Inferior parietal cortex (tissue), 1 donor: ENCODE data around the gene HSPA1L.
"Not testable (repeated sequence)": the region's sequence is repeated elsewhere in the genome, so short reads cannot be mapped to it uniquely, and the experiment has no call there.

Source experiments
- DNase-seq: peaks from one replicate; pipeline ENCODE4 v3.0.0-alpha.2; 2016; ENCODE audit errors: extremely low spot score

Gene HSPA1L

GRCh38 chr6:31815025-31815838, at the start of gene HSPA1L, which contains the start of gene HSPA1A:
HSPA1L (minus strand) TSS chr6:31815283; CDS start chr6:31811972, 3,311 bp downstream.
HSPA1A (plus strand) TSS chr6:31815543; CDS start chr6:31815757, 214 bp downstream.
- peak; percentile 99 for DNase-seq

- no peak for DNase-seq
Measured at GRCh38 chr6:31864818-31865204, 49.7 kb upstream of the HSPA1L start.

- not testable (repeated sequence) for DNase-seq
Measured at GRCh38 chr6:31864123-31864562, 49.1 kb upstream of the HSPA1L start.

- peak; percentile 100 for DNase-seq
Measured at GRCh38 chr6:31862344-31863235, 47.5 kb upstream of the HSPA1L start, which contains the start of gene NEU1. NEU1 (minus strand) TSS chr6:31862821; CDS start chr6:31862776, 45 bp downstream.

- no peak for DNase-seq
Measured at GRCh38 chr6:31861919-31862343, 46.8 kb upstream of the HSPA1L start.

- no peak for DNase-seq
Measured at GRCh38 chr6:31861150-31861549, 46.1 kb upstream of the HSPA1L start.

- no peak for DNase-seq
Measured at GRCh38 chr6:31860349-31860748, 45.3 kb upstream of the HSPA1L start.

GRCh38 chr6:31859923-31860322, 44.8 kb upstream of the HSPA1L start:
- DNase-seq: no peak

- DNase-seq: no peak
Measured at GRCh38 chr6:31858707-31859106, 43.6 kb upstream of the HSPA1L start.

- DNase-seq: not testable (repeated sequence)
Measured at GRCh38 chr6:31857774-31858173, 42.7 kb upstream of the HSPA1L start.

GRCh38 chr6:31851980-31852718, 37.1 kb upstream of the HSPA1L start:
- DNase-seq: not testable (repeated sequence)

GRCh38 chr6:31851485-31851832, 36.4 kb upstream of the HSPA1L start:
- no peak for DNase-seq

- no peak for DNase-seq
Measured at GRCh38 chr6:31850765-31851484, 35.8 kb upstream of the HSPA1L start.

GRCh38 chr6:31847276-31847978, 32.3 kb upstream of the HSPA1L start:
- DNase-seq: no peak

GRCh38 chr6:31844507-31844906, 29.4 kb upstream of the HSPA1L start:
- DNase-seq: no peak

GRCh38 chr6:31842053-31842452, 27.0 kb upstream of the HSPA1L start:
- no peak for DNase-seq

- not testable (repeated sequence) for DNase-seq
Measured at GRCh38 chr6:31839779-31840126, 24.7 kb upstream of the HSPA1L start.

- DNase-seq: no peak
Measured at GRCh38 chr6:31838968-31839367, 23.9 kb upstream of the HSPA1L start.

- DNase-seq: not testable (repeated sequence)
Measured at GRCh38 chr6:31838114-31838553, 23.1 kb upstream of the HSPA1L start.

GRCh38 chr6:31837369-31838113, 22.5 kb upstream of the HSPA1L start:
- no peak for DNase-seq
